ENCODE data around the gene UGT2B28.
"Not testable (repeated sequence)": the region's sequence is repeated elsewhere in the genome, so short reads cannot be mapped to it uniquely, and the experiment has no call there.

Gene UGT2B28

GRCh38 chr4:69280081-69280480 lies at the start of gene UGT2B28:
Gene UGT2B28, plus strand, starts transcription at chr4:69280475. Its CDS starts 26 bp downstream, at chr4:69280501.
- H3K4me3 ChIP-seq (ENCODE audit: low read depth, low read length); DNase-seq (ENCODE audit: low read depth): not testable (repeated sequence)

GRCh38 chr4:69239092-69239491 lies 41.2 kb upstream of the UGT2B28 start:
- TF ChIP-seq CTCF (IDR thresholded peaks at IDR 0.05; ENCODE audit: insufficient read depth, low read depth, low read length, missing control alignments), result no peak
- no peak for DNase-seq (ENCODE audit: low read depth)
- H3K4me3 ChIP-seq (ENCODE audit: low read depth, low read length), result no peak overlapping the region

DNA sequence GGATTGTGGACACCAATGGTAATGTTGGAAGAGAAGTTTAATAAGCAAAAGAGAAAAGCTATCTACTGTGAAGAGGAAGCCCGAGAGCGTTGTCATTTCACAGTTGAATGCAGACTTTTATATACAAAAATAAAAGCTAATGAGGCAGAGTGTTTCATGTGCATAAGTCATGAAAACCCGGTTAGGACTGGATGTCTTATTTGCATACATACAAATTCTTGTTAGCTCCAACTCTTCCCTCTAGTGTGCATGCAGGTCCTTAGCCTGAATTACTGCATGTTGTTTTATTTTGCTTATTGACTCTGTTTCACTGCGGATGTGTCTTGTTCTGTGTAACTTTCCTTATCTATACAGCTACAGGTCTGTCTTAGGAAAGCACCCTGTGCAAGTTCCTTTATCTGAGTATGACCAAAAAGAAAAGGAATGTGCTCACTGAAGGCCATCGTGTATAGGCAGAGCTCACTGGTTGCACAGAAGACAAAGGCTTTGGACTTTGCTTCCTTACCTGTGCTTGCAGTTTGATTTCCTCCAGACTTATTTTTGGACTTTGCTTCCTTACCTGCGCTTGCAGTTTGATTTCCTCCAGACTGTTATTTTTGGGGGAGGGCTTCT lies 40.6 kb upstream of the UGT2B28 start:
- no peak for TF ChIP-seq CTCF (IDR thresholded peaks at IDR 0.05; ENCODE audit: insufficient read depth, low read depth, low read length, missing control alignments)
- DNase-seq (ENCODE audit: low read depth), result no peak
- no peak overlapping the region for H3K4me3 ChIP-seq (ENCODE audit: low read depth, low read length)

DNA sequence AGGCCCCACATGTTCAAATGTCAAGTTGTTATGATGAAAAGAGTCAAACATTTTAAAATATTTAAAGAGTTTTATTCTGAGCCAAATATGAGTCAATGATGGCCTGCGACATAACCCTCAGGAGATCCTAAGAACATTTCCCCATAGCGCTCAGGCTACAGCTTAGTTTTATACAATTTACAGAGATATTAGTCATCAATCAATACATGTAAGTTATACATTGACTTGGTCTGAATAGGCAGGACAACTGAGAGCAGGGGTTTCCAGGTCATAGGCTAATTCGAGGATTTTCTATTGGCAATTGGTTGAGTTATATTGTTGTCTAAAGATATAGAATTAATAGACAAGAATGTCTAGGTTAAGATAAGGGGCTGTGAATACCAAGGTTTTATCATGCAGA lies 39.5 kb upstream of the UGT2B28 start:
- H3K4me3 ChIP-seq (ENCODE audit: low read depth, low read length), result not testable (repeated sequence)

DNA sequence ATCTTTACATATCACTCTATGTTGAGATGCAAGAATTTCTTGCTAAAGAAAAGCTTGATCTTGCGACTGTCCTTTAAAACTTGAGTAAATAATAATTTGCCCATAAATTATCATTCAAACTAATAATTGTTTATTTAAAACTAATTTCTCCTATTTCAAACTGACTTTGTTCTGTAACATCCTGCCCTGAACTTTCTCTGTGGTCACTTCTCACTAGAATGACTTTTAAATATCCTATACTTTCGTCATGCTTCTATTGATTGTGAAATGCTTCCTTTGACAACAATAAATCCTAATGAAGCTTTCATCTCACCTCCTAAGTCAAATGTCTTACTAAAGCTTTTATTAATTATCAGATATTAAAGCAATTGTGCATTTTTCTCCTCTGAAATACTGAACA lies 38.5 kb upstream of the UGT2B28 start:
- H3K4me3 ChIP-seq (ENCODE audit: low read depth, low read length), result not testable (repeated sequence)

More for the DNA sequence above, 39.5 kb upstream of the UGT2B28 start:
- not testable (repeated sequence) for DNase-seq (ENCODE audit: low read depth)

DNA sequence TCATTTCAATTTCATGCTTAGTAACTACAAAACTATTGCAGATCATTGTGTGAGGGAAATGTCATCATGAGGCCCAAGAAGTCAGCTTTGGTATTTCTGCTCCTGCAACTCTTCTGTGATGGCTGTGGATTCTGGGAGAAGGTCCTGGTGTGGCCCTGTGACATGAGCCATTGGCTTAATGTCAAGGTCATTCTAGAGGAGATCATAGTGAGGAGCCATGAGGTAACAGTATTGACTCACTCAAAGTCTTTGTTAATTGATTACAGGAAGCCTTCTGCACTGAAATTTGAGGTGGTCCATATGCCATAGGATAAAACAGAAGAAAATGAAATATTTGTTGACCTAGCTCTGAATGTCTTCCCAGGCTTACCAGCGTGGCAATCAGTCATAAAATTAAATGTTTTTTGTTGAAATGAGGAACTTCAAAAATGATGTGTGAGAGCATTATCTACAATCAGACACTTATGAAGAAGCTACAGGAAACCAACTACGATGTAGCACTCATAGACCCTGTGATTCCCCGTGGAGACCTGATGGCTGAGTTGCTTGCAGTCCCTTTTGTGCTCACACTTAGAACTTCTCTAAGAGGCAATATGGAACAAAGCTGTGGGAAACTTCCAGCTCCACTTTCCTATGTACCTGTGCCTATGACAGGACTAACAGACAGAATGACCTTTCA lies 37.6 kb upstream of the UGT2B28 start:
- not testable (repeated sequence) for DNase-seq (ENCODE audit: low read depth); H3K4me3 ChIP-seq (ENCODE audit: low read depth, low read length)

More for the DNA sequence above, 38.5 kb upstream of the UGT2B28 start:
- not testable (repeated sequence) for DNase-seq (ENCODE audit: low read depth)

DNA sequence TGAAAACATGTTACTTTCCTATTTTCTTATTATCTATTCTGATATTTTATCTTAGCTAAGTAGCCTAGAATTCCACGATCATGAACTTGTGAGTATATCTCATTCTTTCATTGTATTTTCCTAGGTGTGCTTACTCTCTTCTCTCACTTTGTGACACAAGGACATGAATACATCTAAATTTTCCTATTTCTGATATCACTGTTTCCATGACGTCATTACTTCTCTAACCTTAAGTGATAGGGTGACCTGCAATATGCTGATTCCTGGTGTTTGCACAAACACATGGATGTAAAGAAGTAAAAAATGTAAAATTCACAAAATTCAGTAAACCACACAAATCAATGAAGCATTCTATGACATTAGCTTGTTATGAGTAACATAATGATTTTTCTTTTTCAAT lies 29.4 kb upstream of the UGT2B28 start:
- not testable (repeated sequence) for H3K4me3 ChIP-seq (ENCODE audit: low read depth, low read length); DNase-seq (ENCODE audit: low read depth)

DNA sequence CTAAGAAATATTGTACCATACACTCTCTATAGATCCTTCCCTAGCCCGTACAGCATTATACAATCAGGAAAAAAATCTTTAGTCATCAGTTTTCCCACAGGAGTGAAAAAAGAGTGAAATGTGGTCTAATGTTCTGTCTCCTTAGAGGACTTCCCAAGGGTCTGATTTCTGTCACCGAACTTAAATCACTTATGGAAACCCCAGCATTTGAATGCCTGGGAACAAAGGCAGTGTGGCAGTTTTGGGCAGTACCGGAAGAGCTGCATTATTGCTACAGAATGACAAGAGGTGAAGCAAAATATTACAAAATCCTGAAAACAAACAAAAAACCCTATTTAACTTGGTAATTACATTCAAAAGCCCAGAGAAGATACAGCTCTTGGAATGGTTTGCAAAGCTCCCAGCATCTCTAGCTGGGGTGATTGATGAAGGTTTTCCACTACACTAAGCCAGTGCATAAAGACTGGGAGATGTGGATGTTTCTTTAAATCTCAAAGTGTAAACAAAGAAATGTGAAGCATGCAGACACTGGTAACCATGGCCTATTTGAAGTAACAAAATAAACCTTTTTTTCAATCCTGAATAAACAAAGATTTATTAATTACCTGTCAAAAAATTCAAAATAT lies 27.0 kb upstream of the UGT2B28 start:
- not testable (repeated sequence) for H3K4me3 ChIP-seq (ENCODE audit: low read depth, low read length); DNase-seq (ENCODE audit: low read depth)

DNA sequence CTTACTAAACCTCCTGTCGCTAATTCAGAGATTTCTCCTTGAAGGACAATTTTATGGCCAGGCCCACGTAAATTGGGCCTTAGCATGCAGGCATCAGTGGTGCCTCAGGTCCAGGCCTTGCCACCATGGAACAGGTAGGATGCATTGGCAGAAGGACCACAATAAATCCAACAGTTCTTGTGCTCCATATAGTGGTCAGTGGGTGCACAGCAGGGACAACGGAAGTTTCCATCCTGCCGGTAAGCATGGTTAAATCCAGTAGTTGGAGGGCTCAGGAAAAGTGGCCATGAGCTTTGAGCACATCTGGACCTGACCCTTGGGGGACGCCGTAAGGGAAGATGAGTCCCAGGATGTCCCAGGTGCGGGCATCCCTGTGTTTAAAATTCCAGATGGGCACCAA lies 11.7 kb upstream of the UGT2B28 start:
- not testable (repeated sequence) for DNase-seq (ENCODE audit: low read depth); H3K4me3 ChIP-seq (ENCODE audit: low read depth, low read length)

GRCh38 chr4:69296356-69296755 lies 16.1 kb downstream of the UGT2B28 start:
- DNase-seq (ENCODE audit: low read depth); H3K4me3 ChIP-seq (ENCODE audit: low read depth, low read length): not testable (repeated sequence)

DNA sequence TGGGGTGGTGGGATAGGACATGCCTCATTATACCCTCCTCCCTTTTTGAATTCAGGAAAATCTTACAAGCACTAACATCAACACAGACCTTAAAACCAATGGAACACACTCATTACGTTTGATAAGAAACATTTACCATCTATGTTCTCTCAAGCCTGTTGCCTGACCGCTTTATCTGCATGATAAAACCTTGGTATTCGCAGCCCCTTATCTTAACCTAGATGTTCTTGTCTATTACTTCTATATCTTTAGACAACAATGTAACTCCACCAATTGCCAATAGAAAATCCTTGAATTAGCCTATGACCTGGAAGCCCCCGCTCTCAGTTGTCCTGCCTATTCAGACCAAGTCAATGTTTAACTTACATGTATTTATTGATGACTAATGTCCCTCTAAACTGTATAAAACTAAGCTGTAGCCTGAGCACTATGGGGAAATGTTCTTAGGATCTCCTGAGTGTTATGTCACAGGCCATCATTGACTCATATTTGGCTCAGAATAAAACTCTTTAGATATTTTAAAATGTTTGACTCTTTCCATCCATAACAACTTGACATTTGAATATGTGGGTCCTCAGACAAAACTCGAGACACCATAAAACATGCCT lies 28.3 kb downstream of the UGT2B28 start:
- not testable (repeated sequence) for H3K4me3 ChIP-seq (ENCODE audit: low read depth, low read length); DNase-seq (ENCODE audit: low read depth)

DNA sequence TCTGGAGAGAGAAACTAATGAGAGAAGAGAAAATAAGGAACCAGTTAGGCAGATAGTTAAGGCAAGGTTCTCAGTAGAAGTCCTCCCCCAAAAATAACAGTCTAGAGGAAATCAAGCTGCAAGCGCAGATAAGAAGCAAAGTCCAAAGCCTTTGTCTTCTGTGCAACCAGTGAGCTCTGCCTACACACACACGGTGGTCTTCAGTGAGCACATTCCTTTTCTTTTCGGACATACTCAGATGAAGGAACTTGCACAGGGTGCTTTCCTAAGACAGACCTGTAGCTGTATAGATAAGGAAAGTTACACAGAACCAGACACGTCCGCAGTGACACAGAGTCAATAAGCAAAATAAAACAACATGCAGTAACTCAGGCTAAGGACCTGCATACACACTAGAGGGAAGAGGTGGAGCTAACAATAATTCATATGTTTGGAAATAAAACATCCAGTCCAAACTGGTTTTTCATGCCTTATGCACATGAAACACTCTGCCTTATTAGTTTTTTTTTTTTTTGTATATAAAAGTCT lies 29.3 kb downstream of the UGT2B28 start:
- not testable (repeated sequence) for DNase-seq (ENCODE audit: low read depth); H3K4me3 ChIP-seq (ENCODE audit: low read depth, low read length)

- DNase-seq (ENCODE audit: low read depth); H3K4me3 ChIP-seq (ENCODE audit: low read depth, low read length): not testable (repeated sequence)
Measured at GRCh38 chr4:69310262-69310661, 30.0 kb downstream of the UGT2B28 start.

All from GM12865 (cell line).